HG03521 (cell line): ENCODE data around the gene PAPPA.

Experiments
- ATAC-seq: cut with Tn5 transposase; IDR thresholded peaks from one replicate; pipeline ENCODE4 v1.9.1; 2021; ENCODE audit warnings: mild to moderate bottlenecking, moderate library complexity; ENCODE audit not compliant: unreplicated experiment

Gene PAPPA

DNA sequence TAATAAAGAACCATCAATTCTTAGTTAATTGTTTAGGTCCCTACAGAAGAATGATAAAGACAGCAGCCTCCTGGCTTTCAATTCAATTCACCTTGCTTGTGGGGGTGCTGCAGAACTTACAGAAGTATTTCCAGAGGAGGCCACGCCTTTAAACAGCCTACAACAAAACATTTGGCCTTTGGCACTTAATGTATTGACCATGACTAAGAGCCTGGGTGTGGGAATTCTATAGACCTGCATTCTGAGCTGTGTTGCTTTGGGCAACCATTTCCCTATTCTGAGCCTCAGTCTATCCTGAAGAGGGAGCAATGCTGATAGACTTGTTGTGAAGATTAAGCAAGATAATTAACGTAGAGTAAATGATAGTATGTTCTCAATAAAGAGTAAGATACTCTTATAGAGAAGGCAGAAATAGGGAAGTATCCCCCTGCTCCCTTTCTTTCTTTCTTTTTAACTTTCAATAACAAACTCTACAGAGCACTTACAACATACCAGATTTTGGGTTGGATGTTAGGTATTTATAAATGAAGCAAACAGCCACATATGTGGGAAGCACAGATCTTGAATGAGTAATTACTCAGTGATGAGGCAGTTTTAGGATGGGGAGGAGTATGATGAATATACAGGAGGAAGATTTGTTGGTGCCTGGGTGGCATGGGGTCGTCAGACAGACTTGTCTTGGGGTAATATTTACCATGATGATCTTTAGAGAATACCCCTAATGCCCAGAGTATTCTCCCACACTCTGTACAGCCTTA lies 28.4 kb downstream of the PAPPA start:
- ATAC-seq, result no peak

DNA sequence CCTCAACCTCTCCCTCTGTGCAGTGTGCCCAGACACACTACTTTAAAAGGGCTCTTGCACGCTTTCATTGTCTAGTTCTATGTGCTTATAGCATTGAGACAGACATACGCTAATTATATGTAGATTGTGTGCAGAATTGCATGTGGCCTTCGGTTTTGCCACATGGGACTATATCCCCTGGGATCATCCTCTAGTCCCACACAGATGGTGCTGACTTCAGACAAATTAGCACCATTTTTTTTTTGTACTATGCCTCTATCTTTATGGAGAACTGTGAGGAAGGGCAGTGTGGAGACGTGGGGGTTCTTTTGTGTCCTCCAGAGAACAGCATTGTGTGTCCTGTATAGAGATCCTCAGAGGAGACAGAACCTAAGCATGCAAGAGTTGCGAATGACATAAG lies 29.3 kb downstream of the PAPPA start:
- ATAC-seq, result no peak

DNA sequence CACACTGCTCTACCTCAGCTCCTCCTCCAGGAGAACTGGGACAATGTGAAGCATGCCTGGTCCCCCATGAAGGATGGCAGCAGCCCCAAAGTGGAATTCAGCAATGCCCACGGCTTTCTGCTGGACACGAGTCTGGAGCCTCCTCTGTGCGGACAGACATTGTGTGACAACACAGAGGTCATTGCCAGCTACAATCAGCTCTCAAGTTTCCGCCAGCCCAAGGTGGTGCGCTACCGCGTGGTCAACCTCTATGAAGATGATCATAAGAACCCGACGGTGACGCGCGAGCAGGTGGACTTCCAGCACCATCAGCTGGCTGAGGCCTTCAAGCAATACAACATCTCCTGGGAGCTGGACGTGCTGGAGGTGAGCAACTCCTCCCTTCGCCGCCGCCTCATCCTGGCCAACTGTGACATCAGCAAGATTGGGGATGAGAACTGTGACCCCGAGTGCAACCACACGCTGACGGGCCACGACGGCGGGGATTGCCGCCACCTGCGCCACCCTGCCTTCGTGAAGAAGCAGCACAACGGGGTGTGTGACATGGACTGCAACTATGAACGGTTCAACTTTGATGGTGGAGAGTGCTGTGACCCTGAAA lies 34.1 kb downstream of the PAPPA start:
- no peak for ATAC-seq

DNA sequence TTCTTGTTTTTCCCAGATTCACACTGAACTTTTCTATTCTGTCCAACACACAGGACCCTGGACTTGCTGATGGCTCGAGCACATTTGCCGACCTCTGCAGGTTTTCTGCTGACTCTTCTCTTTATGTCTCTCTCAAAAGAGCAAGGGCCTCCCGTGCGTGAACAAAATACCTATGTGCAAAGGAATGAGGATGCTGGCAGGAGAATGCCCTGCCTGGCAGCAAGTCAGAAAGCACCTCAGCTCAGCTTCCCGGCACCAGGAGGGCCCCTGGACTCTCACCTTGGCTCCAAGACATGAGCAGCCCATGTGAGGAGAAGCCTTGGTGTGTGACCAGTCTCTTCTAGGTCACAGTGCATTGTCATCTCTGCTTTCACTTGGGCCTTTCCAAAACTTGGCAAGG lies 36.1 kb downstream of the PAPPA start:
- no peak for ATAC-seq

DNA sequence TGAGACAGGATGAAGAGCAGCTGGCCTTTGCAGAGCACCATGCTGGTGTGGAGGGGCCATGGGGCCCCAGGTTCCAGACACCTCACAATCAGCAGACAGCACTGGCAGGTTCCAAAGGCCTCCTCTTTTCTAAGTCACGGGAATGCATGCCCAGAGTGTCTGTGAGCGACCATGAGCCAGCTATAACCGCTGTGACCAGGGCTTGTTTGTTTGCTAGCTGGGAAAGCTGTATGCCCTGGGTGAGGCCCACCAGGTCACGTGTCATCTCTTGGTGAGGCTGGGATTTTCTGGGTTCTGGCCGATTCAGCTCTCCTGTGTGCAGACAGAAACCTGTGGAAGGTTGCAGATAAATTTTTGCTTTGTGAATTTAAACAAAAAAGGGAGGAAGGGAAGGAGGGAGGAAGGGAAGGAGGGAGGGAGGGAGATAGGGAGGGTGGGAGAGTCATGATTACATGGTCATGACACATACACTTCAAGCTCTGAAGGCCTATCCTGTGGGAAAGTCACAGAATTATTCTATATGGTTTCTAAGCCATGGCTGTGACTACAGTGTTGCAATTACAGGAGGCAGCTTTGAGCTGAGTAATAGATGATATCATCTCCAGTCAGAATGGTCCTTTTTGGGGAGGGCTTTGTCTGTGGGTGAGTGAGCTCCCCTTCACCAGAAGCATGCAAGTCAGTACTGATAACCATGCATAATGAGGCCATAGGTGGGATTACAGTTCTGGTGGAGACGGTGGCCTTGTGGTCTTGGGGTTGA lies 37.2 kb downstream of the PAPPA start:
- ATAC-seq, result no peak

DNA sequence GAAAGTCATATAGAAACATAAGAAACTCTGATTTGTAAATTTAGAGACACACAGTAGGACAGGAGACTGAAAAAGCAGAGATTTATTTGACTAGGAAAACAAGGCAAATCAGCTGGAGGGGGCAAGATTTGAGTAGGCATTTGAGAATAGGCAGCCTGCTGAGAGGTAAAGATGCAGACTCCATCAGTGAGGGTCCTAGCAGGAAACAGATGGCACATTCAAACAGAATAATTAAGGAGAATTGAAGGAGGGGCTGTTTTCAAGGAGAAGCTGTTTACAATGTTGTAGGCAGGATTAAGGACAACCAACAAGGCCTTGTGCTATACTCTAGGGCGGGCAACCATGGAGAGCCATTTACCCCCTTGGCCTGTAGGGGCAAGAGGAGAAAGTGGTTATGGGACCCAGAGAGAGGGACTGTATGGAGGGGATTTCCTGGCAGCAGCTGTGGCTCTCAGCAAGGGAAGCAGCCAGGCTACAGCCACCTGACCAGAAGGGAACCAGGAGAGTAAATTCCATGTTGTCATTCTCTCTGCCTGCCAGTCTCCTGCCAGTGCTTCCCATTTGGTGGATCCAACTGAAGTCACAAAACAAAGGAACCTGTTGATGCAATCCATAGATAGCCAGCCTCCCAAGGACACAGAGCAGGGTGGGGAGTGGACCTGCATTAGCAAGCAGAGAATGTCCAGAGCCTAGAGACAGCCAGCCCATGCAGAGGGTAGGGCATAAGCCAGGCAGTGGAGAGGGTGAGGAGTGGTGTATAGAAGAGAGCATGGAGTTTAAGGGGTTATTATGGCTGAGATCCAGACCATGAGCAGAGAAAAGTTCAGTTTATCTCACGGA lies 38.2 kb downstream of the PAPPA start:
- ATAC-seq, result no peak

DNA sequence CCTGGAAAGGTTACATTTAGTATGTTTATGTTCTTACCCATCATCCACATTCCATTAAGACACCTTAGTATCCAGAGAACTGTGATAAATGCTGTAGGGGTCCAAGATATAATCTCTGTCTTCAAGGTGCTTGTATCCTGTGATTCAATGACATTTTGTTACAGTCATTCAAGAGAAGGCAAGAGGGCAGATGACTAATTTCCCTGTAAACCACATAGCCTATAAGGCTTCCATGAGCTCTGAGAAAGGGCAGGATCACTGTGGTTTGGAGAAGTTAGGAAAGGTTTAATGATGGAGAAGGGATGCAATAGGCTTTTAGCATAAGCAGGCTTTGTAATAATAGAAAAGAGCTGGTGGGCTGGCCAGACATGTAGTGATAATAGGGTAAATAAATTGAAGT lies 40.0 kb downstream of the PAPPA start:
- ATAC-seq, result no peak

DNA sequence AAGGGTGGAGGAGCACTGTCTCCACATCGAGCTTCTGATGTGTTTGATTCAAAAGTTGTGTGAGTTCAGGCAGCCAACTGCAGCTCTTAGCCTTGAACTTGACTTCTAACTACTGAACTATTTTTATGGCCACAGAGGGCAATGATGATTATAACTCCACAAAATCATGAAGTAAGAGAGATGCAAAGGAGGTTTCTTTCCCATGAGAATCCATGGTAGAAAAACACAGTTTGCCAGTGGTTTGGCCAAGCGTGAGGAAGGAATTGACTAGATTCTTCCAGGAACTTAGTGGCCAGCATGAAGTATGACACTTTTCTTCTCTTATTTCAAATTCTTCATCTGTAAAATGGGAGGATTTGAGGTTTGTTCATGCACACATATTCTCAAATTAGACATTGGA lies 43.2 kb downstream of the PAPPA start:
- ATAC-seq, result no peak

DNA sequence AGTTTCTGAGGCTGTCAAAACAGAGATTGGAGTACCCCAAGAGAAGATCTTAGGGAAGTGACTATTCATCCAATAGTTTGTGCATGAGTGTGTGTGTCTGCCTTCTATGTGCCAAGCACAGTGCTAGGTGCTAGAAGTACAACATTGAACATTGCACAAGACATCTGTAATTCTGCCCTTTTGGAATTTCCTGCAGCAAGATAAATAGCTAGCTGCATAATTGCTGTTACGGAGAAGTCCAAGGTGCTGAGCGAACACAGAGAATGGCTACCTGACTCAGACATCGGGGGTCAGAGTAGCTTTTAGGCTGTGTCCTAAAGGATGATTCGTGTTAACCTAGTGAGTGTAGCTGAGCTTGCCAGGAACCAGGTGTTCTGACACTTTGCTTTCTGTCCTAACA lies 44.8 kb downstream of the PAPPA start:
- ATAC-seq, result no peak

DNA sequence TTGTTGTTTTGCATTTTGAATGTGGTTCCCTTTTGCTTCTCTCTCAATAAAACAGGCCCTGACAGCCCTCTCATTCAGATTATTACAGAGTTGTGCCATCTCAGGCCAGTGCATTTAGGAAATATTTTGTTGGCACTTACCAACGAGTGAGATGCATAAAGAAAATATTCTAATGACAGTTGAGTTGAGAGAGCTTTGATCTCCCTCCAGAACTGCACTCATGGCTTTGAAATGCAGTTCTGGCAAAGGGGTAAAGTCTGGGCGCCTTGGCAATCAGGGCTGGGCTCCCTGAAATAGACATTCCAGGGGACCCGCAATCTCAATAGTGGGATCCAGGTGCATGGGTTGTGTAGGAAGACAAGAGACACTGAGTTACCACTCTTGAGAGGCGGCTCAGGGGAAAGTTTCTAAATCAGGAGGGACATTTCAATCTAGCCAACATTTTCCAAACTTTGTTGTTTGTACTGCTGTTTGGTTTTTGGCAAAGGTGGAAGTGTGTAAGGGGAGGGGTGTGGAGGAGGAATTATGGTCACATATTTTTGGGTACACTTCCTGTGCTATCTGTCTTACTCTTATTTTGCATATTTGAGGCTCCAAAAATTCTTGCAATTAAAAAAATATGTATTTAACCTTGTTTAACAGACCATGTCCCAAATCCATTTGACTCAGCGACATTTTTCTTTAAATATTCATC lies 48.8 kb downstream of the PAPPA start:
- ATAC-seq, result no peak

DNA sequence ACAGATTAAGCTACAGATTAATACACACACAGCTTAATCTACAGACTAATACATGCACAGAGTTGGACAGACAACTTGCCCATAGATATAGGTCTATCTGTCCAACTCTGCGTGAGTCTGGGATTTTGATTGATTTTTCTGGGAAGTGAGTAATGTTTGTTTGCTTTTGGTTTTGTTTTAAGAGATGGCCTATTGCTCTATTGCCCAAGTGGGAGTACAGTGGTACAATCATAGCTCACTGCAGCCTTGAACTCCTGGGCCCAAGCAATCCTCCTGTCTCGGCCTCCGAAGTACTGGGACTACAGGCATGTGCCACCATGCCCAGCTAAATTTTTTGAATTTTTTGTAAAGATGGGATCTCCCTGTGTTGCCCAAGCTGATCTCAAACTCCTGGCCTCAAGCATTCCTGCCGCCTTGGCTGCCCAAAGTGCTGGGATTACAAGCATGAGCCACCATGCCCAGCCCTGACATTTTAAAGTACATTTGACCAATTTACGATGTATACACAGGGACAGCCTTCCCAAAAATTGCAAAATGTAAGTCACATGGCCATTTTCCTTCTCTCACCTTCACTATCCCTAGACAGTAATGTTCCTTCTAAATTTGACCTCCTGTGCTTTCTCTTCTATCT lies 50.8 kb downstream of the PAPPA start:
- ATAC-seq, result no peak

DNA sequence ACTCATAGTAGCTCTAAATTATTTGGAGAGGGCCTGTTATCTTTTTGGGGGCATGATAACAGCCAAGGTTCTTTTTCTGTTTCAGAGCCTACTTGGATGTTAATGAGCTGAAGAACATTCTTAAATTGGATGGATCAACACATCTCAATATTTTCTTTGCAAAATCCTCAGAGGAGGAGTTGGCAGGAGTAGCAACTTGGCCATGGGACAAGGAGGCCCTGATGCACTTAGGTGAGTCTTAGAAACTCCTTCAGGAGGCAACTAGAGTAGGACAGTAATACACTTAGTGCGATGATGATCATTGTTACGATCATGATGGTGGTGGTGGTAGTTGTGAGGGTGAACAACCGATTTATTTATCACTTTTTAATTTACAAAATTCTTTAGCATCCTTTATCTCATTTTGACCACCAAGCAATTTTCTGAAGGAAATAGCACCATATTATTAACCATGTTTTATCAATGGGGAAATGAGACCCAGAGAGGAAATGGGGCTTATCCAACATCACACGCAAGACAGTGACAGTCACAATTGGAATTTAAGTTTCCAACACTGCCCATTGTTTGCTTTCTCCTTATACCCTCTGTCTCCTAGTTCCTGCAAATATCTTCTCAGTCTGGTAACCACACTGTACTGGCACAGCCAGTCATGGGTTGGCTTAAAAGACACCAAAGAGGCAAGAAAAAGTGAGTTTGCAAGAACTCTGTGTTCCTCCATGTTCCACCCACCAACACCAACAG lies 54.0 kb downstream of the PAPPA start:
- no peak for ATAC-seq

DNA sequence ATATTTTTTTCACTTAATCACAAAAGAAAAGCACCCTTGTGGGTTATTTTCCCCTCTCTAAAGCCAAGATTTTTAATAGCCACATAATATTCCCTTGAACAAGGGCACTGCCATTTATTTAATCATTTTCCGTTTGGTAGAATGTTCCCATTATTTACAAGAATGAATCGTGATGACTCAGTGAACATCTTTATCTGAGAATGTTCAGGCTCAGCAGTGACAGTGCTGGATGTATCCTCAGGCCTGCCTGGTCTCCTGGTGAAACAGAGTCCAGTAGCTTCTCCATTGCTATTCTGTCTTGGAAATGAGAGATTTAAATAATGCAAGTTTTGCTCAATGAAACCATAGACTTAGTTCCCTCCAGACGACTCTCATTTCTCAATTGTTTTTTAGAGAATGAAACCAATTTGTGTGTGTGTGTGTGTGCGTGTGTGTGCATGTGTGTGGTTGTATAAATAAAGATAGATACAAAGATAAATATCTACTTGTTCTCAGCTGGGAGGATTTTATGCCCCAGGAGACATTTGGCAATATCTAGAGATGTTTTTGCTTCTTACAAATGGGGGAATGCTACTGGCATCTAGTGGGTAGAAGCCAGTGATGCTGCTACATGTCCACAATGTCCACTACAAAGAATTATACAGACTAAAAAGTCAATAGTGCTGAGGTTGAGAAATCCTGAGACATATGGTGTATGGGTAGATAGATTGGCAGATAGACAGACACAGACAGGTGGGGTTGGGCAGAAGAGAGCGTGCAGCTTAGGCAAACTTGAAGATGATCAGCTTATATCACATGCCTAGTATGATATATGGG lies 55.0 kb downstream of the PAPPA start:
- no peak for ATAC-seq

DNA sequence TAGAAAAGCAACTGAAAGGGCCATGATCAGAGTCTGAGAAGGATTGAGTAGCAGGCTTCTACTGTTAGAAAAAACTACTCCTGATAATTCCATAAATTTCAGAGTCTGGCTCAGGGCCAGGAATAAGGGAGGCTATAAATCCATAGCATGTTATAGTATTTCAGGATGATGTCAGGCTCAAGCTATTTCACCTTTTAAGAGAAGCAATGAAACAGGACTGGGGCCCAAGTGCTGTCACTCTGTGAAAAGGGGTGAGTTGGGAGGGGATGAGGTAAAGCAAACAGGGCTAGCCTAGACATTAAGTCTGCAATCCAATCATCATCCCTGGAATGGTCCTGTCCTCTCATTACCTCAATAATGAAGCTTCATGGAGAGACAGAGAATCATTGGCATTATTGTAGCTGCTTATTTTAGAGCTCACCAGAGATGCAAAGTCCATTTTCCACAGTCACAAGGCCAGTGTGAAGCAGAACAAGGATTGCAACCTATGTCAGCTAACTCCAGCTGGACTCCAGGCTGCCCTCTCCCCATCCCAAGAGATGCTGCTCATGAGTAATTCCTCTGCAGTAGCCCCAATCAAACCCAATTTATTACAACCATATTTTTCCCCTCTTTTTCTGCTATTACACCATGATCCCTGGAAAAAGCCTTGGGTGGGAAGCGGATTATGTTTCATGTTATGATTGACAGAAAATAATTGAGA lies 56.0 kb downstream of the PAPPA start:
- no peak for ATAC-seq

DNA sequence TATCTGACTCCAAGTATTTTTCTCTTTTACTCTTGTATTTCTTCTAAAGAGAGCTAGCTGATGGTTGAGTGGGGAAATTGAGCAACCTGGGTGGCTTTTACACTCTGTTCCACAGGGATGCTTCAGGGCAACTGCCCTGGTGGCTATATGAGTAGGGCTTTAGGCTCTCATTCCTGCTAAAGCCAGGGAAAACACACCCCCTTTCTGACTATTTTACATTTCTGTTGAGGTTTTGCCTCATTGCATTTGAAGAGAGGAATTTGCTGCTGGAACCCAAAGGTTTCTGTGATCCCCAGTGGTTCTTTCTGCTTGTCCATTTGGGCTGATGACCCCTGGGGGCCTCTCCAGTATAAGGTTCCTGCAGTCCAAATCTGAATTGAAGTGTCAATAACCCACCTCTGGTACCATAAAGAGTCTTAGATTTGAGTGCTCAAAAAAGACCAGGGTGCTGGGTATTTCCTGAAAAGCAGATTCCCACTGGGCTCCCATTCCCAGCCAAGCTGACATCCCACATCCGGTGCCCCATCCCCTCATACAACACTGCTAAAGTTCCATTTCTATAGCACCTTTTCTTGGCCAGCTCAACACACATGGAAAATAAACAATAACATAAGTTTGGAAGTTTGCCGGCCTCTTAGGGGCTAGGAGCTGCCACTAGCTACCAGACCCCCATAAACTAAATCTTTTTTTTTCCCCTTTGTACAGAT lies 59.5 kb downstream of the PAPPA start:
- ATAC-seq, result no peak

DNA sequence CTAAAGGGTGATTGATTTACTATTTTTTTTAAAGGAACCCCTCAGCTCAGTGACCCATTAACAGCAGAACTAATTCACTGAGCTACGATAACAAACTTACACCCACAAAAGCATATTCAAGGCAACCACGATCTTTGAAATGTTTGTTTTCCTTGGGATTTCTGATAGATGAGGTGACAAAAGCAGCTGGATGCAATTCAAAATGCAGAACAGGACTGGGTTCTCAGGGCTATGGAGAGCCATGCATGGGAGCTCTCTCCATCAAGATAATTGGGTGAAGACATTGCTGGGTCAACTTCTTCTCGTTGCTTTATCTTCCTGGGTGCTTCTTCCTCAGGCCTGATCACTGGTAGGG lies 60.1 kb downstream of the PAPPA start:
- ATAC-seq, result no peak

DNA sequence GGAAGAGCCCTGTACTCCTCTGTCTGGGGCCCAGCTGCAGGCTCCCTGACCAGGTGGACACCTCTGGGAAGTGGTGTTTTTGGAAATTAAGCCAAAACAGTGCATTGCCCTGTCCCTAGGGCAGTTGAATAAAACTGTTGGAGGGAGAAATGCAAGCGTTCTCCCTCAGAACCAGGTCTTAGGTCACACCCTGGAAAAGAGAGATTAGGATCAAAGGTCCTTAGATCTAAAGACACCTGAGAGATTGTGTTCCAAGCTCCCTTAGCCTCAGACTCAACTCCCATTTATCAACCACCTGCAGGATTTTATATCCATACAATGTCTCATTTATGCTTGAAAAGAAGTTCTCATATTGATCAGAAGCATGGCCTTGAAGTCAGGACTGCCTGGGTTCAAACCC lies 64.8 kb downstream of the PAPPA start:
- no peak for ATAC-seq

DNA sequence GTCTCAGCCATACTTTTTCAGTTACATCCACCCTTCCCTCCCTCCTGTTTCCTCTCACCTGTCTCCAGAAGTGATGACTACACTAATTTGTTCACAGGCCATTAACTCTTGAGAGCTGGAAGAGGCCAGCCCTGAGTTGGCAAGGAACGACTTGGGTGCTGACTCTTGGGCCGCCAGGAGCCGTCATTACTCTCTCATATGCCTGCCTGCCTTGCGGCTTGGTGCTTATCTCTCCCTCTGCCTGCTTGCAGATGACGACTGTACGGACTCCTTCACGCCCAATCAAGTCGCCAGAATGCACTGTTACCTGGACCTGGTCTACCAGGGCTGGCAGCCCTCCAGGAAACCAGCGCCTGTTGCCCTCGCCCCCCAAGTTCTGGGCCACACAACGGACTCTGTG lies 66.1 kb downstream of the PAPPA start:
- no peak for ATAC-seq
